ENCODE measurements around the gene SHISA3.

- TF ChIP-seq, protein P1, sequence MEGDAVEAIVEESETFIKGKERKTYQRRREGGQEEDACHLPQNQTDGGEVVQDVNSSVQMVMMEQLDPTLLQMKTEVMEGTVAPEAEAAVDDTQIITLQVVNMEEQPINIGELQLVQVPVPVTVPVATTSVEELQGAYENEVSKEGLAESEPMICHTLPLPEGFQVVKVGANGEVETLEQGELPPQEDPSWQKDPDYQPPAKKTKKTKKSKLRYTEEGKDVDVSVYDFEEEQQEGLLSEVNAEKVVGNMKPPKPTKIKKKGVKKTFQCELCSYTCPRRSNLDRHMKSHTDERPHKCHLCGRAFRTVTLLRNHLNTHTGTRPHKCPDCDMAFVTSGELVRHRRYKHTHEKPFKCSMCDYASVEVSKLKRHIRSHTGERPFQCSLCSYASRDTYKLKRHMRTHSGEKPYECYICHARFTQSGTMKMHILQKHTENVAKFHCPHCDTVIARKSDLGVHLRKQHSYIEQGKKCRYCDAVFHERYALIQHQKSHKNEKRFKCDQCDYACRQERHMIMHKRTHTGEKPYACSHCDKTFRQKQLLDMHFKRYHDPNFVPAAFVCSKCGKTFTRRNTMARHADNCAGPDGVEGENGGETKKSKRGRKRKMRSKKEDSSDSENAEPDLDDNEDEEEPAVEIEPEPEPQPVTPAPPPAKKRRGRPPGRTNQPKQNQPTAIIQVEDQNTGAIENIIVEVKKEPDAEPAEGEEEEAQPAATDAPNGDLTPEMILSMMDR (IDR thresholded peaks at IDR 0.05) = no peak
- TF ChIP-seq POLR2A (IDR thresholded peaks at IDR 0.05) = no peak
Observed at GRCh38 chr4:42396752-42397634, at the start of gene SHISA3.
